SU-DHL-6 (cell line): ENCODE data around the gene TBC1D1.

Experiments
- CTCF ChIP-seq: fragments of 200-600 bp; sonication (generic); IDR thresholded peaks from one replicate; pipeline ENCODE4 v1.5.1; 2017; ENCODE audit warnings: antibody characterized with exemption, mild to moderate bottlenecking, low read length, moderate library complexity; ENCODE audit not compliant: insufficient read depth, poor library complexity, severe bottlenecking
- EZH2phosphoT487 ChIP-seq: fragments of 200-600 bp; sonication (generic), shearing (Covaris generic); conservative IDR thresholded peaks from 2 replicates; pipeline ENCODE4 v1.6.1; 2018; ENCODE audit warnings: mild to moderate bottlenecking, antibody characterized with exemption, low read length, moderate library complexity, mixed read lengths

- TF ChIP-seq CTCF (no peak), EZH2phosphoT487 (no peak)
Observed at GRCh38 chr4:38013461-38014366, 122.8 kb downstream of the TBC1D1 start.
